H1 (cell line): ENCODE results near the gene CPEB3. TPM values are rescaled to one million over a fixed set of nuclear protein-coding genes. Genes with fewer than 3 reads are reported as not detected.

Experiments
- CTCF ChIA-PET: fragments of 300-600 bp; sonication (Branson Sonifier 250); formaldehyde crosslinking; loops from one replicate; lab custom pipeline; 2021; ENCODE audit not compliant: partially characterized antibody; lab: Charles Lee
- POLR2A ChIA-PET: fragments of 300-600 bp; sonication (Branson Sonifier 250); formaldehyde crosslinking; loops from one replicate; lab custom pipeline; 2021; ENCODE audit warnings: inconsistent platforms; ENCODE audit not compliant: partially characterized antibody; lab: Charles Lee
- DNase-seq, 2 experiments: peaks; one replicate each; pipeline versions ENCODE4 v3.0.0 to v3.0.0-alpha.2; 2010 to 2022; ENCODE audit warnings: low spot score in 2 of 2, low read depth in 1 of 2, mixed read lengths in 1 of 2
- FAIRE-seq: peaks from 2 replicates; lab custom pipeline; 2011; peaks lifted over from hg19 to GRCh38; lab: Jason Lieb, UNC
- H2AFZ ChIP-seq: 2 replicates; pipeline ENCODE4 v1.8.1; 2012; ENCODE audit warnings: low read length, inconsistent platforms
- H2AK5ac ChIP-seq: 2 replicates; pipeline ENCODE4 v1.6.1; 2013; ENCODE audit warnings: low read depth, low read length
- H2BK120ac ChIP-seq: replicated peaks from 2 replicates; pipeline ENCODE3; 2013; ENCODE audit warnings: low read depth, low read length, inconsistent platforms
- H2BK12ac ChIP-seq: 2 replicates; pipeline ENCODE4 v1.6.1; 2013; ENCODE audit warnings: low read depth, low read length
- H2BK15ac ChIP-seq: 2 replicates; pipeline ENCODE4 v1.6.1; 2013; ENCODE audit warnings: low read length
- H2BK20ac ChIP-seq: 2 replicates; pipeline ENCODE4 v1.6.1; 2013; ENCODE audit warnings: low read length
- H2BK5ac ChIP-seq: 2 replicates; pipeline ENCODE4 v1.6.1; 2013; ENCODE audit warnings: low read depth, low read length
- H3K14ac ChIP-seq: 2 replicates; pipeline ENCODE4 v1.6.1; 2013; ENCODE audit warnings: inconsistent platforms; ENCODE audit not compliant: insufficient read length
- H3K18ac ChIP-seq: 2 replicates; pipeline ENCODE4 v1.6.1; 2013; ENCODE audit warnings: low read length; ENCODE audit errors: extremely low read depth
- H3K23ac ChIP-seq: 2 replicates; pipeline ENCODE4 v1.6.1; 2013; ENCODE audit warnings: inconsistent platforms; ENCODE audit not compliant: insufficient read length
- H3K23me2 ChIP-seq: 2 replicates; pipeline ENCODE4 v1.6.1; 2013; ENCODE audit warnings: low read depth, low read length
- H3K27ac ChIP-seq: 2 replicates; pipeline ENCODE4 v1.6.1; 2011; ENCODE audit warnings: low read depth, low read length, inconsistent platforms
- H3K27me3 ChIP-seq, 4 experiments: replicated peaks in 1 of 4; 1 replicate in 1 of 4; 2 replicates in 3 of 4; pipeline versions ENCODE4 v1.6.1 to v1.8.1; 2011 to 2013; ENCODE audit warnings: low read length in 3 of 4, mild to moderate bottlenecking in 3 of 4, inconsistent platforms in 2 of 4, mixed read lengths in 2 of 4, moderate library complexity in 1 of 4; ENCODE audit not compliant: control insufficient read depth in 3 of 4, insufficient read depth in 3 of 4; ENCODE audit errors: extremely low read depth in 1 of 4
- H3K36me3 ChIP-seq, 4 experiments: 2 replicates each; pipeline versions ENCODE4 v1.6.1 to v1.8.1; 2011 to 2013; ENCODE audit warnings: mild to moderate bottlenecking in 4 of 4, low read length in 3 of 4, moderate library complexity in 2 of 4, control low read depth in 1 of 4, inconsistent platforms in 1 of 4; ENCODE audit not compliant: insufficient read depth in 4 of 4, control insufficient read depth in 2 of 4
- H3K4ac ChIP-seq: replicated peaks from 2 replicates; pipeline ENCODE3; 2013; ENCODE audit warnings: low read length, low read depth, mixed read lengths, inconsistent platforms; ENCODE audit not compliant: insufficient read length
- H3K4me1 ChIP-seq, 4 experiments: replicated peaks in 1 of 4; 1 replicate in 1 of 4; 2 replicates in 3 of 4; pipeline versions ENCODE4 v1.6.1 to v1.8.1; 2011 to 2013; ENCODE audit warnings: low read length in 3 of 4, inconsistent platforms in 2 of 4, mixed read lengths in 1 of 4; ENCODE audit not compliant: insufficient read depth in 4 of 4, control insufficient read depth in 3 of 4
- H3K4me2 ChIP-seq, 2 experiments: 2 replicates each; pipeline versions ENCODE4 v1.6.1 to v1.8.1; 2011 to 2013; ENCODE audit warnings: low read depth in 2 of 2, low read length in 2 of 2, control low read depth in 1 of 2, inconsistent platforms in 1 of 2, mild to moderate bottlenecking in 1 of 2; ENCODE audit not compliant: insufficient read depth in 1 of 2
- H3K4me3 ChIP-seq, 4 experiments: fragments of 200-600, 300-600 bp in 1 of 4; sonication (generic), shearing (Covaris generic), sonication (Bioruptor Twin) in 1 of 4; 2 replicates each; pipeline versions ENCODE4 v1.5.1 to v1.8.1; 2011 to 2016; ENCODE audit warnings: low read length in 4 of 4, low read depth in 3 of 4, control low read depth in 2 of 4, inconsistent platforms in 2 of 4, mild to moderate bottlenecking in 2 of 4, mixed read lengths in 1 of 4, moderate library complexity in 1 of 4; ENCODE audit not compliant: insufficient read depth in 2 of 4; ENCODE audit errors: extremely low read depth in 1 of 4
- H3K56ac ChIP-seq: replicated peaks from 2 replicates; pipeline ENCODE3; 2013; ENCODE audit warnings: low read depth, mild to moderate bottlenecking, mixed read lengths, low read length, inconsistent platforms; ENCODE audit not compliant: insufficient read length
- H3K79me1 ChIP-seq: 2 replicates; pipeline ENCODE4 v1.6.1; 2013; ENCODE audit warnings: low read depth, low read length, control low read depth
- H3K79me2 ChIP-seq, 2 experiments: 2 replicates each; pipeline versions ENCODE4 v1.6.1 to v1.8.1; 2012 to 2013; ENCODE audit warnings: low read length in 2 of 2, mild to moderate bottlenecking in 2 of 2, inconsistent platforms in 1 of 2; ENCODE audit not compliant: insufficient read depth in 2 of 2, control insufficient read depth in 1 of 2
- H3K9ac ChIP-seq, 4 experiments: replicated peaks in 1 of 4; 1 replicate in 1 of 4; 2 replicates in 3 of 4; pipeline versions ENCODE4 v1.6.1 to v1.8.1; 2011 to 2013; ENCODE audit warnings: low read depth in 3 of 4, low read length in 3 of 4, control low read depth in 2 of 4, mild to moderate bottlenecking in 2 of 4, moderate library complexity in 2 of 4, inconsistent platforms in 1 of 4; ENCODE audit errors: extremely low read depth in 1 of 4
- H3K9me3 ChIP-seq, 2 experiments: 2 replicates each; pipeline versions ENCODE4 v1.6.1 to v1.8.1; 2012 to 2013; ENCODE audit warnings: mild to moderate bottlenecking in 2 of 2, moderate library complexity in 2 of 2, control low read depth in 1 of 2, inconsistent platforms in 1 of 2, low read depth in 1 of 2, low read length in 1 of 2, mixed read lengths in 1 of 2; ENCODE audit not compliant: insufficient read depth in 2 of 2
- H4K20me1 ChIP-seq, 2 experiments: replicated peaks in 1 of 2; 2 replicates each; pipeline versions ENCODE3 to v1.8.1; 2011 to 2013; ENCODE audit warnings: inconsistent platforms in 2 of 2, low read length in 2 of 2, mild to moderate bottlenecking in 1 of 2; ENCODE audit not compliant: insufficient read depth in 2 of 2, control insufficient read depth in 1 of 2
- H4K5ac ChIP-seq: 2 replicates; pipeline ENCODE4 v1.6.1; 2013; ENCODE audit warnings: low read length, low read depth, mixed read lengths, inconsistent platforms; ENCODE audit not compliant: insufficient read length
- H4K8ac ChIP-seq: 2 replicates; pipeline ENCODE4 v1.8.0; 2013; ENCODE audit warnings: mild to moderate bottlenecking, moderate library complexity, low read length, inconsistent platforms; ENCODE audit not compliant: insufficient read depth; ENCODE audit errors: extremely low read depth
- H4K91ac ChIP-seq: replicated peaks from 2 replicates; pipeline ENCODE3; 2013; ENCODE audit warnings: low read length, mixed read lengths, inconsistent platforms; ENCODE audit not compliant: insufficient read length
- ATF2 ChIP-seq: IDR thresholded peaks from 2 replicates; pipeline ENCODE4 v1.6.1; 2012; ENCODE audit warnings: low read length, inconsistent platforms
- GTF2F1 ChIP-seq: IDR thresholded peaks from 2 replicates; pipeline ENCODE4 v1.6.1; 2012; ENCODE audit warnings: low read depth, low read length, improper control_type of control experiment, borderline replicate concordance
- HDAC6 ChIP-seq: IDR thresholded peaks from one replicate; pipeline ENCODE4 v1.7.1; 2012; ENCODE audit warnings: low read depth, mild to moderate bottlenecking, inconsistent platforms, low read length, moderate library complexity
- MAFK ChIP-seq: IDR thresholded peaks from 2 replicates; pipeline ENCODE4 v1.6.1; 2012; ENCODE audit warnings: low read depth, mild to moderate bottlenecking, improper control_type of control experiment, low read length
- PHF8 ChIP-seq: fragments of 200-600 bp; sonication (generic); conservative IDR thresholded peaks from 2 replicates; pipeline ENCODE4 v1.7.1; 2012; ENCODE audit warnings: low read depth, mild to moderate bottlenecking, inconsistent platforms, low read length, moderate library complexity
- RAD21 ChIP-seq, 2 experiments: IDR thresholded peaks in 1 of 2; conservative IDR thresholded peaks in 1 of 2; 2 replicates each; pipeline ENCODE4 v1.6.1; 2011; ENCODE audit warnings: low read depth in 2 of 2, low read length in 2 of 2, improper control_type of control experiment in 1 of 2, inconsistent platforms in 1 of 2, mild to moderate bottlenecking in 1 of 2, moderate library complexity in 1 of 2
- RFX5 ChIP-seq: IDR thresholded peaks from 2 replicates; pipeline ENCODE4 v1.6.1; 2011; ENCODE audit warnings: low read depth, low read length, improper control_type of control experiment, borderline replicate concordance
- RNF2 ChIP-seq: fragments of 200-900, 300-1000 bp; sonication (generic); IDR thresholded peaks from 2 replicates; pipeline ENCODE4 v1.7.1; 2016; ENCODE audit warnings: borderline replicate concordance, low read depth, mild to moderate bottlenecking, antibody characterized with exemption, low read length; ENCODE audit not compliant: poor library complexity, severe bottlenecking; ENCODE audit errors: missing control alignments
- SIX5 ChIP-seq: IDR thresholded peaks from 2 replicates; pipeline ENCODE4 v1.6.1; 2011; ENCODE audit warnings: mild to moderate bottlenecking, low read depth, low read length
- SUZ12 ChIP-seq: fragments of 200-600 bp; sonication (generic); IDR thresholded peaks from 2 replicates; pipeline ENCODE4 v1.6.1; 2012; ENCODE audit warnings: mild to moderate bottlenecking, inconsistent platforms, low read length, moderate library complexity, mixed read lengths
- TAF1 ChIP-seq: IDR thresholded peaks from 2 replicates; pipeline ENCODE4 v1.6.1; 2011; ENCODE audit warnings: mild to moderate bottlenecking, low read depth, low read length
- YY1 ChIP-seq: IDR thresholded peaks from 2 replicates; pipeline ENCODE4 v1.6.1; 2011; ENCODE audit warnings: low read depth, mild to moderate bottlenecking, low read length
- WGBS, 2 experiments: shearing (Covaris generic) in 1 of 2; methylation state at CpG; one replicate each; pipeline versions ENCODE4 v1.1.6 to v1.1.7; 2013 to 2015; ENCODE audit warnings: low lambda C conversion rate in 2 of 2, mixed read lengths in 2 of 2, inconsistent platforms in 1 of 2, low coverage in 1 of 2, missing lambda C conversion rate in 1 of 2; ENCODE audit not compliant: insufficient replicate concordance in 2 of 2, insufficient coverage in 1 of 2, insufficient read length in 1 of 2; ENCODE audit errors: extremely low coverage in 1 of 2, missing lambda C conversion rate in 1 of 2; 5-methylcytosine and 5-hydroxymethylcytosine counted together
- polyA plus RNA-seq, 7 experiments: library from polyadenylated mRNA; depleted of rRNA in 3 of 7; stranded (reverse) in 5 of 7; unstranded in 2 of 7; fragments of >200 nt in 5 of 7; fragments of 200-250 nt in 2 of 7; gene quantifications; 1 replicate in 5 of 7; 2 replicates in 1 of 7; 4 replicates in 1 of 7; pipeline versions ENCODE4 v1.2.1 to v1.2.3, GENCODE V29; 2011 to 2013; ENCODE audit warnings: missing spikeins in 2 of 7, mixed read lengths in 2 of 7
- total RNA-seq: library from RNA; stranded (reverse); fragmentation: NEBNext Ultra II Directional; extraction: Animal tissue kit (Norgen Biotek cat#: 25700); gene quantifications from 2 replicates; pipeline ENCODE4 v1.2.1, GENCODE V29; 2021

The CPEB3 gene
- total and polyA plus RNA-seq, 2 of the 8 experiments (the other 6 are each of a cell fraction or from before 2014, with no cell fraction given), result 0.39 to 1.7 TPM

DNA sequence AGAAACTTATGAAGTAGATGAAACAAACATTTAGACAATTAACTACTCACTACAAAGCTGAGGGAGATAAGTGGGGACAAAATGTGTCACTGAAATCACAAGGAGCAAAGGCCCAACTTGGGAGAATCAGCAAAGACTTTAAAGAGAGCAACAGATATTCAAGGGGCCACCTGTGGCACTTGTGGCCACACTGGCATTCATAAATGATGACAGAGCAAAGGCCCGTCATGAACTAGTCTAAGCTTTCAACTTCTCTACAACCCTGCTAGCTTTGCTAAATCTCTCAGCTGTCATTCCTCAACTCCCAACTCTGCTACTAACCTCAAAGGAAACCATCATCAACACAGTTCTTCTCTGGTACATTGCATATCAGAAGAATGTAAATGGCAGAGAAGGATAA lies 178.4 kb downstream of the CPEB3 start:
- Histone ChIP-seq H4K8ac (no peak overlapping the region), H3K56ac (no peak overlapping the region), H3K36me3 (no peaks in the 10 kb centered on the region), H3K79me2 (no peaks in the 10 kb centered on the region), H2BK12ac (no peak overlapping the region), H2BK120ac (no peak overlapping the region), H3K4me3 (no peak overlapping the region), H3K79me1 (no peaks in the 10 kb centered on the region; the same call in 1 of the 2 replicates), H3K18ac (no peak overlapping the region), H3K4me2 (no peak overlapping the region), H3K4ac (no peak overlapping the region), H2BK5ac (no peak overlapping the region), H2BK20ac (no peak overlapping the region), H3K23me2 (no peaks in the 10 kb centered on the region), H3K9me3 (no peaks in the 10 kb centered on the region), H3K23ac (no peak overlapping the region), H3K14ac (no peak overlapping the region), H3K9ac (no peak overlapping the region), H4K5ac (no peak overlapping the region), H3K27me3 (peaks cover 0 to 2% (median 0%) of the 10 kb centered on the region in 4 experiments; a peak in 1 of 7 replicates), H2AFZ (no peak overlapping the region), H4K20me1 (no peaks in the 10 kb centered on the region), H2AK5ac (no peak overlapping the region), H3K4me1 (no peaks in the 10 kb centered on the region), H4K91ac (no peak overlapping the region), H3K27ac (no peak overlapping the region), H2BK15ac (no peak overlapping the region)
- POLR2A ChIA-PET, result no interaction called here
- WGBS, 2 experiments, result 73% methylated on average over 1 of the region's 1 CpG; no CpG with 5 or more reads in 1 of the 2 experiments
- FAIRE-seq, result no peak
- DNase-seq, result no peak
- CTCF ChIA-PET, result no interaction called here
- no peak for TF ChIP-seq RNF2
- no peak for TF ChIP-seq RAD21 (IDR thresholded peaks at IDR 0.05 in 1 of 2, conservative IDR thresholded peaks at IDR 0.05 in 1 of 2; ENCODE audit: low read depth in 2 of 2, low read length in 2 of 2)
- no peak for TF ChIP-seq RFX5
- TF ChIP-seq GTF2F1, result no peak
- no peak for TF ChIP-seq ATF2
- TF ChIP-seq YY1, result no peak
- no peak for TF ChIP-seq SIX5
- no peak for TF ChIP-seq SUZ12
- no peak for TF ChIP-seq MAFK
- TF ChIP-seq PHF8, result no peak
- TF ChIP-seq HDAC6, result no peak
- TF ChIP-seq TAF1, result no peak
